D341Med (cell line): Measurements from ENCODE around the gene CAPNS2.

Source experiments
- DNase-seq: peaks from one replicate; pipeline ENCODE4 v3.0.0; 2012; ENCODE audit warnings: low spot score

The CAPNS2 gene

GRCh38 chr16:55566432-55567175, at the start of gene CAPNS2:
Gene CAPNS2 (plus strand): TSS chr16:55566684. CDS start chr16:55566757, 73 bp downstream.
- DNase-seq, result no peak

GRCh38 chr16:55521792-55522191, 44.7 kb upstream of the CAPNS2 start:
- DNase-seq, result no peak

GRCh38 chr16:55526441-55526840, 40.0 kb upstream of the CAPNS2 start:
- no peak for DNase-seq

- DNase-seq, result no peak
These were observed 38.6 kb upstream of the CAPNS2 start for GRCh38 chr16:55527885-55528284.

GRCh38 chr16:55529018-55529417, 37.5 kb upstream of the CAPNS2 start:
- DNase-seq, result no peak

- no peak for DNase-seq
These were observed 36.1 kb upstream of the CAPNS2 start for GRCh38 chr16:55530316-55530856.

- DNase-seq, result no peak
These were observed 34.3 kb upstream of the CAPNS2 start for GRCh38 chr16:55532227-55532626.

- DNase-seq, result no peak
These were observed 31.7 kb upstream of the CAPNS2 start for GRCh38 chr16:55534756-55535155.

GRCh38 chr16:55539049-55539448, 27.4 kb upstream of the CAPNS2 start:
- no peak for DNase-seq

GRCh38 chr16:55539488-55539887, 27.0 kb upstream of the CAPNS2 start:
- DNase-seq, result no peak

- no peak for DNase-seq
These were observed 26.3 kb upstream of the CAPNS2 start for GRCh38 chr16:55540221-55540620.

GRCh38 chr16:55542459-55543082, 23.9 kb upstream of the CAPNS2 start:
- no peak for DNase-seq

- DNase-seq, result no peak
These were observed 23.0 kb upstream of the CAPNS2 start for GRCh38 chr16:55543472-55543871.

- DNase-seq, result no peak
These were observed 13.9 kb upstream of the CAPNS2 start for GRCh38 chr16:55552621-55553020.

GRCh38 chr16:55555436-55555835, 11.0 kb upstream of the CAPNS2 start:
- no peak for DNase-seq

GRCh38 chr16:55557186-55557585, 9.3 kb upstream of the CAPNS2 start:
- no peak for DNase-seq

- no peak for DNase-seq
These were observed 7.3 kb upstream of the CAPNS2 start for GRCh38 chr16:55559233-55559632.

- no peak for DNase-seq
These were observed 6.5 kb upstream of the CAPNS2 start for GRCh38 chr16:55559933-55560516.

GRCh38 chr16:55561319-55561848, 5.1 kb upstream of the CAPNS2 start:
- no peak for DNase-seq

- no peak for DNase-seq
These were observed 3.5 kb upstream of the CAPNS2 start for GRCh38 chr16:55562936-55563335.

GRCh38 chr16:55563797-55564196, 2.7 kb upstream of the CAPNS2 start:
- no peak for DNase-seq

GRCh38 chr16:55565086-55565485, 1.4 kb upstream of the CAPNS2 start:
- DNase-seq, result no peak

GRCh38 chr16:55567382-55567781, 898 bp downstream of the CAPNS2 start:
- no peak for DNase-seq
